ENCODE data around the gene HECTD4.
"Not testable (repeated sequence)": the region's sequence is repeated elsewhere in the genome, so short reads cannot be mapped to it uniquely, and the experiment has no call there.

The HECTD4 gene

DNA sequence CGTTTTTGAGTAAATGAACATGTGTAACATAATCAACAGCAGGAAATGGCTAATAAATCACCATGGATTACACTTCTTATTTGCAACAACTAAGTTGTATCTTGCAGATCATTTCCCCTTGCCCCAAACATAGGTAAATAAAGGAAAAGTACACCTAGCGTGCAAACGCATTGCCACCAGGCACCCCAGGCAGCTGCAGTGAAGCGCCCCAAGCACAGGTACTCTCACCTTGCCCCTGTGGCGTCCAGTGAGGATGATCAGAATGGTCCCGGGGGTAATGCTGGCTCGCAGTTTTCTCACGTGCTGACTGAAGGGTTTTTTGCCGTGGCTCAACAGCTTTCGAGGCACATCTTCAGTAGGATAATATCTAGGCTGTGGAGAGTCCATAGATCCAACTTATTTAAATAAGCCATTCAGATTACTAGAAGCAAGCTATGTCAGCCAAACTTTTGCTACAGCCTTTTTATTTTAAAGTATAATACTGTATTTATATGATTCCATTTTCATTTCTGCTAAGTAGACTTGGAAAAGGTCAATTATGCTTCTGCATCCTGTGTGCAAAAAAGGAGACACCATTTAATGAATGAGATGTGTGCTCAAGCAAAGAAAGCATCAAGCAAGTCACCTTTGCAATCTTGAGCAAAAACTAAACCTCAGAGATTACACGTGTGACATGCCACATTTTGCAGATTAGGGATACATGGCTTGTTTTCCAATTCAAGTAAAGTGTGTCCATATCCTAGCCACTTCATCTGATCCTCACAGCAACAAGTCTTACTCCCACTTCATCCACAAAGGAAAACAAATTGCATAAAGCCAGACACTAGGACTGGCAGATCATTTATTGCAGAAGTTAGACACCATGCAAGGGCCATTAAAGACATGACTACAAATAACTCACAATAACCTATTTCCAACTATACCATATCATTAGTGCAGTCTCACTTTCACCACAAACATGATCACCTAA, 24.6 kb upstream of the HECTD4 start:
- no peak for FAIRE-seq

DNA sequence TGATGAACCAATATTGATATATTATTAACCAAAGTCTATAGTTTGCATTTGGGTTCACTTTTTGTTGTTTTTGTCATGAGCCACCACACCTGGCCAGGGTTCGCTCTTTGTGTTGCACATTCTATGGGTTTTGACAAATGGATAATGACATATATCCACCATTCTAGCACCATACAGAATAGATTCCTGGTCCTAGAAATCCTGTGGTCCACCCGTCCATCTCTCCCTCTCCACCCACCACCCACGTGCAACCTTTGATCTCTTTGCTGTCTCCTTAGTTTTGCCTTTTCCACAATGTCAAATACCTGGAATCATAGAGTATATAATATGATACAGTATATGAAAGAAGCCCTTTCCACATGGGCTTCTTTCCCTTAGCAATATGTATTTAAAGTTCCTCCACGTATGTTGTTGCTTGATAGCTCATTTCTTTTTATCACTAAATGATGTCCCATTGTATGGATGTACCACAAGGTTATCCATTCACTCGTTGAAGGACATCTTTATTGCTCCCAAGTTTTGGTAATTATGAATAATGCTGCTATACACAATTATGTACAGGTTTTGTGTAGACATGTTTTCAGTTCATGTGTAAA, 19.8 kb upstream of the HECTD4 start:
- FAIRE-seq: no peak

DNA sequence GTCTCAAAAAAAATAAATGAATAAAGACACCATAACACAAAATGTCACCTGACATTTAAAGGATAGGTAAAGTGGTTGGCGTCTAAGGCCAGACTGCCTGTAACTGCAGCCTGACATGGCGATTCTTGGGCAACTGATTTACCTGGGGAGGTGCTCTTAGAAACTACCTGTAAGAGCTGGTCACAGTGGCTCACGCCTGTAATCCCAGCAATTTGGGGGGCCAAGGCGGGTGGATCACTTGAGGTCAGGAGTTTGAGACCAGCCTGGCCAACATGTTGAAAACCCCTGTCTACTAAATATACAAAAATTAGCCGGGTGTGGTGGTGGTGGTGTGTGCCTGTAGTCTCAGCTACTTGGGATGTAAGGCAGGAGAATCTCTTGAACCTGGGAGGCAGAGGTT, 18.8 kb upstream of the HECTD4 start:
- FAIRE-seq: no peak

DNA sequence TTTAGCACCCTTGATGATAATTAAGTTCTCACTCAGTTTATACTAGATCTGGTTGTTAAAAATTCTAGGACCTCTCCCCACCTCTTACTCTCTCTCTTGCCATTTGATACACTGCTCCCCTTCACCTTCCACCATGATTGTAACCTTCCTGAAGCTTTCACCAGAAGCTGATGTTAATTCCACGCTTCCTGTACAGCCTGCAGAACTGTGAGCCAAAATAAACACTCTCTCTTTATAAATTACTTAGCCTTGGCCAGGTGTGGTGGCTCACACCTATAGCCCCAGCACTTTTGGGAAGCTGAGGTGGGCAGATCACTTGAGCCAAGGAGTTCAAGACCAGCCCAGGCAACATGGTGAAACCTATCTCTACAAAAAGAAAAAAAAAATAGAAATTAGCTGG, 11.1 kb upstream of the HECTD4 start:
- FAIRE-seq: no peak

DNA sequence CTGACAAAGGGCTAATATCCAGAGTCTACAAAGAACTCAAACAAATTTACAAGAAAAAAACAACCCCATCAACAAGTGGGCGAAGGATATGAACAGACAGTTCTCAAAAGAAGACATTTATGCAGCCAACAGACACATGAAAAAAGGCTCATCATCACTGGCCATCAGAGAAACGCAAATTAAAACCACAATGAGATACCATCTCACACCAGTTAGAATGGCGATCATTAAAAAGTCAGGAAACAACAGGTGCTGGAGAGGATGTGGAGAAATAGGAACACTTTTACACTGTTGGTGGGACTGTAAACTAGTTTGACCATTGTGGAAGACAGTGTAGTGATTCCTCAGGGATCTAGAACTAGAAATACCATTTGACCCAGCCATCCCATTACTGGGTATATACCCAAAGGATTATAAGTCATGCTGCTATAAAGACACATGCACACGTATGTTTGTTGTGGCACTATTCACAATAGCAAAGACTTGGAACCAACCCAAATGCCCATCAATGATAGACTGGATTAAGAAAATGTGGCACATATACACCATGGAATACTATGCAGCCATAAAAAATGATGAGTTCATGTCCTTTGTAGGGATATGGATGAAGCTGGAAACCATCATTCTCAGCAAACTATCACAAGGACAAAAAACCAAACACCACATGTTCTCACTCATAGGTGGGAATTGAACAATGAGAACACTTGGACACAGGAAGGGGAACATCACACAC, 7.9 kb upstream of the HECTD4 start:
- not testable (repeated sequence) for FAIRE-seq

DNA sequence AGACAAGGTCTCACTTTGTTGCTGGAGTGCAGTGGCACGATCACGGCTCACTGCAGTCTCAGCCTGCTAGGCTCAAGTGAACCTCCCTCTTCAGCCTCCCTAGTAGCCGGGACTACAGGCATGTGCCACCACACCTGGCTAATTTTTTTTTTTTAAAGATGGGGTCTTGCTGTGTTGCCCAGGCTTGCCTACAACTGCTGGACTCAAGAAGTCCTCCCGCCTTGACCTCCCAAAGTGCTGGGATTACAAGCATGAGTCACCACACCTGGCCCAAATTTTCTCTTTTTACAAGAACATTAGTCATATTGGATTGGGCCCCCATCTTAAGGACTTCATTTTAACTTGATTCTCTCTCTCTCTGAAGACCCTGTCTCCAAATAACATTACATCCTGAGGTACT, 7.0 kb upstream of the HECTD4 start:
- no peak for FAIRE-seq

DNA sequence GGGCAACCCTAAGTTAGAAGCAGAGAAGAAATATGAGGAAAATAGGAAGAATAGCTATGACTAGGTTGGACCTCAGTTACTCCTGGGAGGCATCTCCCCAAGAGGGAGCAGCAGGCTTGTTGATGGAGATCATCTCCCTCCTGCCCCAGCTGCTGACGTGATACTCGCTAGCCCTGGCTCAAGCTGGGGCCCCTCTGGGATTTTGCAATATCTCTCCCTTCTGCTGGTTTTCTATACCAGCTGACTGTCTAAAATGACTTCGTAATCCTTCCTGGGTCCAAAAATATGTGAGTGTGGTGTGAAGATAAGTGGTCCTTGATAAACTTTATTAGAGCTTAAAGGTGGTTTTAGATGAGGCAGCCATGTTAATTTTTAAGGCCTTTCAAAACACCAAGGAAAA, 4.5 kb upstream of the HECTD4 start:
- no peak for FAIRE-seq

DNA sequence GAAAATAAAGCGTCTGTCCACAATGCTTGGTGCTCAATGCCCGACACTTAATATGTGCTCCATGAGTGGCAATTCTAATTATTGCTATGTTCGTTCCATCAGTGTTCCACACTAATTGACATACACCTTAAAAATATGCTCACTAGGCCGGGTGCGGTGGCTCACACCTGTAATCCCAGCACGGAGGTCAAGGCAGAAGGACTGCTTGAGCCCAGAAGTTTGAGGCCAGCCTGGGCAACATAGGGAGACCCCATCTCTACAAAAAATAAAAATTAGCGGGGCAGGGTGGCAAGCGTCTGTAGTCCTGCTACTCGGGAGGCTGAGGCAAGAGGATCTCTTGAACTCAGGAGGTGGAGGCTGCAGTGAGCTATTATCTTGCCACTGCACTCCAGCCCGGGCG, 635 bp upstream of the HECTD4 start:
- FAIRE-seq: no peak

DNA sequence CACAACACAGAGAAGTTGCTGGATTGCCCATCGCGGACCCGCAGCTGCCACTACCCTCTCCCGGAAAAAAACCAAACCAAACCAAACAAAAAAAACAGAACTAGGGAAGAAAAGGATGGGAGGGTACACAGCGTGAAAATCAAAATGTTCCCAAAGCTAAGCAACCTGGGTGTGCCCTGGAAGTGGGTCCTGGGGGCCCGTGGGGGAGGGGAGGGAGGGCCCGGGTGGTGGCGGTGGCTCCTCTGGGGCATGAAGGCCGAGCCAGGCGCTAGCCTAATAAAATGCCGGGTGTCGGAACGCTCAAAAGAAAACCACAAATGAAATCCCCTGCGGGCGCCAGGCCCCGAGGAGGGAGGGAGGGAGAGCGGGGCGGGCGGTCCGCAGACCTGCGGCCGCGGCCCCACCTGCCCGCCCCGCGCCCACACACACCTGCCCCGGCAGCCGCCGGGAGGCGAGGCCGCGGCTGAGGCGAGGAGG, 787 bp downstream of the HECTD4 start:
- no peak for FAIRE-seq

DNA sequence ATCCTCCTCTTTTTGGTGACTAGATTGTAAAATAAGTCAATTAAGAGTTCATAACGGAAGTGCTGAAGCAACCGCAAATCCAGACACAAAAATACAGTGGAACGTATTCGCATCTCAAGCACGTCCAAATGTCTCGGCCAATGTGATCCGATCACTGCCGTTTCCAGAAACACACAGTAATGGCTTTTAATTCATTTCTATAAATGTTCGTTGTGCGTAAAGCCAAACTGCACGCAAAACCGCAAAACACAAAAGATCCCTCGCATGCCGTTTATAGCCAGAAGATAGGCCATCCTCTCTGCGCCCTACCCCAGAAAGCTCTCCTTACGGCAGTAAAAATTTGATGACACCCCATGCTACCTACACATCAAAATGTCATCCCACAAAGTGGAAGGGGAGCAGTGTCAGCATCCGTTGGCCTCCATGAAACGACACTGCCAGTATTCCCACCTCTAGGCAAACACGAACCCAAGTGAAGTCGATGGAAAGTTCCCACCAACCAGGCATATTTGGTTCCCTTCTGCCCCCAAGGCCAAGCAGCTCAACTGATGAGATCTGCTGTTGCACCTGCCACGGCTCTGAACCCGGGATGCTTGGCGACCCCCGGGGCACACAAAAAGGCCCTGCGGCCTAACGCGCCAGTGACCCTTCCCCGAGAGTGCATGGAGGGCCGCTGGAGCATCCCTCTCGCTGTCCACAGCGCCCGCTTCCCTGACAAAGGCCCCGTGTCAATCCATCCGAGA, 1.4 kb downstream of the HECTD4 start:
- no peak for FAIRE-seq

DNA sequence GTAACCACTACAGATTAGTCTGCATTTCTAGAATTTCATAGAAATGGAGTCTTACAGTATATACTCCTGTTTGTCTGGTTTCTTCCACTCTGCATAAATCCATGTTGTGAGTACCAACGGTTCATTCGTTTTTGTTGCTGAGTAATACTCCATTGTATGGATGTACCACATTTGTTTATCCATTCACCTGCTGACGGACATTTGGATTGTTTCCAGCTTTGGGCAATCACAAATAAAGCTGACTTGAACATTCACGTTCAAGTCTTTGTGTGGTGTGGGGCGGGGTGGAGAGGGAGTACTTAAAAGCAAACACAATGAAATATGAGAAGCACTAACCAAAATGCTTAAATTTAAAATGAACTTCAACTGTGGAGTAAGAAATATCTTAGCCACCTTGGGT, 7.1 kb downstream of the HECTD4 start:
- FAIRE-seq: no peak

DNA sequence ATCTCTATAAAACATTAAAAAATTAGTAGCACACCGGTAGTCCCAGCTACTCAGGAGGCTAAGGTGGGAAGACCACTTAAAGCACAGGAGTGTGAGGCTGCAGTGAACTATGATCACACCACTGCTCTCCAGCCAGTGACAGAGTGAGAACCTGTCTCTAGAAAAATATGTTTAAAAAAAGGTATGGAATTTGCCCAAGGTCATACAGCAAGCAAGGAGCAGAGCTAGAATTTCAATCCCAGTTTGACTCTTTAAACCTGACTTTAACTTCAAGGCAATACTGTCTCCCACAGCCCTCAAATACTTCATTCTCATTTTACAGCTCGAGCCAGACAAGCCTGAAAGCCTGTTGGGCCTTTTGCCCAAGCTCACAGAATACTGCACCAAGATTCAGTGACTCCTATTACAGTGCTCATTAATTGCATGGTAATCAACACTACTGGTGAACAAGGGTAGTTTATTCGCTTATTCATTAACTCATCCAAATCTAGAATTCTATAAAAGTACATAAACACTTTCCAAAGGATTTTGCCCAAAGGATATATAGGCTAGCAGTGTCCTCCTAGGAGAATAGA, 8.0 kb downstream of the HECTD4 start:
- no peak for FAIRE-seq

DNA sequence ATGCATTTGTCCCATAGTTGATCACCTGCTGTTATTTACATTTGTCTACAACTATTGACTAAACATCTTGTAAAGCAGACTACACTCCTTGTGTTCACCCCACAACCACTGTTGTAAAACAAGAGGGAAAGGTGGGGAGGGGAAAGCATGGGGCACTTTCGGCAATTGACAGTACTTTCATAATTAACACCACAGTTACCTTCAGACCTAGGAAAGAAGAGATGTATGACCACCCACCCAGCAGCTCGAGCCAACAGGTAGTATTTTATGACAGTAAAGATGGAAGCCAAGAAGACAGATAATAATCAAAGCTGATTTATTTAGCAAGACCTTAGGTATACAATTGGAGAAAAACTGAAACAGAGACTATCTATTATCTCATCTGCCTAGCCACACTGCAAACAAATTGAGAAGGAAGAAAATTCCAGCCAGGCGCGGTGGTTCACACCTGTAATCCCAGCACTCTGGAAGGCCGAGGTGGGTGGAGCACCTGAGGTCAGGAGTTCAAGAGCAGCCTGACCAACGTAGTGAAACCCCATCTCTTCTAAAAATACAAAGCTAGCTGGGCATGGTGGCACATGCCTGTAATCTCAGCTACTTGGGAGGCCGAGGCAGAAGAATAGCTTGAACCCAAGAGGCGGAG, 11.2 kb downstream of the HECTD4 start:
- no peak for FAIRE-seq

DNA sequence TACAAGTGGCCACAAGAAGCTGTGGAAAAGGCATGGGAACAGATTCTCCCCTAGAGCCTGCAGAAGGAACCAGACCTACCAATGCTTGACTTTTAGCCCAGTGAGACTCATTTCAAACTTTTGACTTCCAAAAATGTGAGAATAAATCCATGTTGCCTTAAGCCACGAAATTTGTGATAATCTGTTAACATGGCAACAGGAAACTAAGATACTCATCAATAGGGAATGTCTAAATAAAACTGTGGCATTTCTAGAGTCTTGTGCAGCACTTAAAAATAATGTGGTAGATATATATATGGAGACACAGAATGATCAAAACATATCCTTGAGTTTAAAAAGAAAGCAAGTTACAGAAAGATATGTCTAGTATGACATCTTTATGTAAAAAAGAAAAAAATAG, 12.0 kb downstream of the HECTD4 start:
- FAIRE-seq: no peak

DNA sequence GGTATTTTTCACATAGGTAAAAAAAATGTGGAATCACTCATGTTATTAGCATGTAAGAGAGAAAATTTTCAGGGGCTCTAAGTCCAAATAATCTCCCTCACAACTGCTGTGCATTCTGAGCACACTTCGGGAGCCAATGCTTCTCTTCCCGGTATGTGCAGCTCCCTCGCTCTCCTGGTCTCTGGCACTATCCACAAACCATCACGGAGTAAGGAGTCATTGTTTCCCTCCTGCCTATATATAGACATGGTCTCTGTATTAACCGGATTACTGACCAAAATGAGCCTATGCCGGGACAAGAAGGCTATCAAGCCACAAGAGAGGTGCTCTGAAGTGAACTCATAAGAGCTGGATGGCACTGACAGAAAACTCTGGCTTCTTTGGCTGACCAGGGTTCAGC, 13.4 kb downstream of the HECTD4 start:
- FAIRE-seq: no peak

DNA sequence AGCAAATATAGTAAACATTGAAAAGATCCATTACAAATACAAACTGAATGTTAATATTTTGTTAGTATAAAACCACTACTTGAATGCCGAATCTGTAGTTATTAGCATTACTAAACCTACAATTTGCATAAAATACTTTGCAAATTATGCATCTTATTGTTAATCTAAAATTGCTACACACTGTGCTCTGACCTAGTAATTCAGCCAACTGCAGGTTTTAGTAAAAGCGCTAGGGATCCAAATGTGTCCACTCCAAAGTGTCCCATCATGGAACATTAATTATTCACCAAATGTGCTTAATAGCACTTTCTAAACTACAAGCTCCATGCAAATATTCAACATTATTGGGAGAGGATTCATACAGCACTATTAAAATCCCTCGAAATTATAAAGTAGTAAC, 14.3 kb downstream of the HECTD4 start:
- no peak for FAIRE-seq

DNA sequence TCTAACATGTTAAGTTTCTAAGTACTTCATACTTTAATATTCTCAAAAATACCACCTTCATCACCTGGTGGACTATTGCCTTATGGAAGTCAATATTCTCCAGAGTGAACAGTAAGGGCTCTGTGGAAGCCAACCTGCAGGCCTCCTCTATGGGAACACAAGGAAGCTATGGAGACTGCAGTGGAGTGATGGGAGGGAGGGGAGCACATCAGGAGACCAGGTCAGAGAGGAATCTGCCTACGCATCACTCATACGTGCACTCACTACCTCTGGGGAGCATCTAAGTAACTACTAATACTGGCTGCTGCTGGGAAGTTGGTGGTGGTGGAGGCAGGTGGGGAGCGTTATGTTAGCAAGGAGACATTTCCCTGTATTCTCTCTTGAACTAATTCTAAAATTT, 19.9 kb downstream of the HECTD4 start:
- FAIRE-seq: no peak

DNA sequence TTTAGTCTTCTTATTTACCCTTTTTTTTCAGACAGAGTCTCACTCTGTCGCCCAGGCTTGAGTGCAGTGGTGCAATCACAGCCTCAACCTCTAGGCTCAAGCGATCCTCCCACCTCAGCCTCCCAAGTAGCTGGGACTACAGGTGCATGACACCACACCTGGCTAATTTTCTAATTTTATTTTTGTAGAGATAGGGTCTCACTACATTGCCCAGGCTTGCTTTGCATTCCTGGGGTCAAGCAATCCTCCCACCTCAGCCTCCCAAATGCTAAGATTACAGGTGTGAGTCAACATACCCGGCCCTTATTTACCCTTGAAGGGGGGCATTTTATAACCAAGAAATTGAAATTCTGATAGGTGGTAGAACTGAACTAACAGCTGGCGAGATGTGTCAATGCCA, 21.0 kb downstream of the HECTD4 start:
- no peak for FAIRE-seq

DNA sequence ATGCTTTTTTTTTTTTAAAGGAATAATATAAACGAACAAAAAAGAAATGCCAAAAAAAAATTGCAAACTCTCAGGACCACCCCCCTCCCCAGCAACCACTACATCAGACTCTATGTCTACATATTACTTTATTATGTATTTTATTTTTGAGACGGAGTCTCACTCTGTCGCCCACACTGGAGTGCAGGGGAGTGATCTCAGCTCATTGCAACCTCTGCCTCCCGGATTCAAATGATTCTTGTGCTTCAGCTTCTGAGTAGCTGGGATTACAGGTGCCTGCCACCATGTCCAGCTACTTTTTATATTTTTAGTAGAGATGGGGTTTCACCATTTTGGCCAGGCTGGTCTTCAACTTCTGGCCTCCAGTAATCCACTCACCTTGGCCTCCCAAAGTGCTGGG, 22.9 kb downstream of the HECTD4 start:
- FAIRE-seq: no peak

DNA sequence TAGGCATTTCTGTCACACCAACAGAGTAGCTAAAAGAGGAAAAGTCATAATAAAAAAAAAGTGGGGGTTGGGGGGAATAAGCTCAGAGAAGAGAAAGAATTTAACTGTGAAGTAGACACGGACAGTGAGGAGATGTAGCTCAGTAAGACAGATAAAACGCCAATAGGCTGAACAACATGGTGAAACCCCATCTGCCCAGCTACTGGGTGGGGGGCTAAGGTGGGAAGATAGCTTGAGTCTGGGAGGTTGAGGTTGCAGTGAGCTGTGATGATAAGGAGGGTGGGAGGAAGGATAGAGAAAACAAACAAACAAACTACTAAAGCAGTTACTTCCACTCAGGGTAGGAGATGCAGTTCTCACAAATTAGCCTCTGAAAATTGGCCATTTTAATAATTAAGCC, 25.0 kb downstream of the HECTD4 start:
- no peak for FAIRE-seq

DNA sequence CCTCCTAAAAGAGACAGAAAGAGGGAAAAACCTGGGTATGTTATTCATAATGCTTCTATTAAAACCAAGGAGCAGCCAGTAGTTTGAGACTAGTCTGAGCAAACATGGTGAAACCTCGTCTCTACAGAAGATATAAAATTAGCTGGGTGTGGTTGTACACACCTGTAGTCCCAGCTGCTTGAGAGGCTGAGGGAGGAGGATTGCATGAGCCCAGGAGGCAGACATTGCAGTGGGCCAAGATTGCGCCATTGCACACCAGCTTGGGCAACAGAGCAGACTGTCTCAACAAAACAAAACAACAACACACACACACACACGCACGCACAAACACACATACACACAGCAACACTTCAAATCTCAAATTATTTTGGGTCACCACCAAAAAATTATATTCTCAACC, 27.8 kb downstream of the HECTD4 start:
- no peak for FAIRE-seq

DNA sequence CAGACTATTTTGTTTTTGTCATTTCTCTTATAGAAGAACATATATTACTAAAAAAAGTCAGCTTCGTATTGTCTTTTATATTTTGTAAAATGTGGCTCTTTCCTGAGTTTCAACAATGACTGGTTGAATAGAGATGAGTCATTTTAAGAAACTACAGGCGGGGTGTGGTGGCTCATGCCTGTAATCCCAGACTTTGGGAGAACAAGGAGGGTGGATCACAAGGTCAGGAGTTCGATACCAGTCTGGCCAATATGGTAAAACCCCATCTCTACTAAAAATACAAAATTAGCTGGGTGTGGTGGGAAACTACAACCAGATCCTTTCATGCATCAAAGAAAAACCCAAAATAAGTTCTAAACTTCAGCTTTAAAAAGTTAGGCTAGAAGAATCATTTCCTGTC, 28.8 kb downstream of the HECTD4 start:
- no peak for FAIRE-seq
